NCI-H187 treated with DMSO at 0.1 percent for 48 hours (cell line): ENCODE measurements around the gene RPTOR.
"Not testable (repeated sequence)": the region's sequence is repeated elsewhere in the genome, so short reads cannot be mapped to it uniquely, and the experiment has no call there.

ENCODE experiments used
- DNase-seq: peaks from one replicate; lab custom pipeline; 2025; lab: John Stamatoyannopoulos, UW

The RPTOR gene

GRCh38 chr17:80799538-80800480, 255.2 kb downstream of the RPTOR start:
- DNase-seq: no peak

- no peak for DNase-seq
These were observed 256.1 kb downstream of the RPTOR start for GRCh38 chr17:80800481-80801391.

- DNase-seq: no peak
These were observed 258.2 kb downstream of the RPTOR start for GRCh38 chr17:80802626-80803450.

- no peak for DNase-seq
These were observed 259.1 kb downstream of the RPTOR start for GRCh38 chr17:80803451-80804428.

GRCh38 chr17:80804466-80804865, 259.8 kb downstream of the RPTOR start:
- no peak for DNase-seq

- no peak for DNase-seq
These were observed 260.6 kb downstream of the RPTOR start for GRCh38 chr17:80805032-80805751.

- DNase-seq: no peak
These were observed 262.4 kb downstream of the RPTOR start for GRCh38 chr17:80807014-80807413.

- DNase-seq: no peak
These were observed 263.2 kb downstream of the RPTOR start for GRCh38 chr17:80807882-80808281.

GRCh38 chr17:80811181-80812105, 266.8 kb downstream of the RPTOR start:
- no peak for DNase-seq

- DNase-seq: no peak
These were observed 267.9 kb downstream of the RPTOR start for GRCh38 chr17:80812362-80813088.

GRCh38 chr17:80813318-80813717, 268.7 kb downstream of the RPTOR start:
- no peak for DNase-seq

- no peak for DNase-seq
These were observed 269.9 kb downstream of the RPTOR start for GRCh38 chr17:80814491-80814890.

- no peak for DNase-seq
These were observed 270.6 kb downstream of the RPTOR start for GRCh38 chr17:80815151-80815681.

GRCh38 chr17:80815718-80816117, 271.1 kb downstream of the RPTOR start:
- not testable (repeated sequence) for DNase-seq

GRCh38 chr17:80816241-80817103, 271.8 kb downstream of the RPTOR start:
- no peak for DNase-seq

GRCh38 chr17:80817321-80817845, 272.7 kb downstream of the RPTOR start:
- DNase-seq: no peak

- DNase-seq: no peak
These were observed 273.2 kb downstream of the RPTOR start for GRCh38 chr17:80817861-80818260.
